ENCODE results near the gene CNTNAP3B.
"Not testable (repeated sequence)": the region's sequence is repeated elsewhere in the genome, so short reads cannot be mapped to it uniquely, and the experiment has no call there.

GRCh38 chr9:42070035-42070799, 59.0 kb downstream of the CNTNAP3B start:
- not testable (repeated sequence) for TF ChIP-seq CTCF, EZH2, EZH2phosphoT487 (IDR thresholded peaks at IDR 0.05)
